Testis (tissue), 3 donors: Measurements from ENCODE around the gene ELFN1. TPM values are rescaled to one million over a fixed set of nuclear protein-coding genes. Genes with fewer than 3 reads are reported as not detected.

ENCODE experiments used
- DNase-seq: peaks from one replicate; pipeline ENCODE4 v3.0.0-alpha.2; 2019
- H3K27ac ChIP-seq, 2 donors: fragments of 200-600 bp; sonication (generic); one replicate each; pipeline ENCODE4 v1.5.1; 2019
- H3K27me3 ChIP-seq: fragments of 200-600 bp; sonication (generic); one replicate; pipeline ENCODE4 v1.5.1; 2019
- H3K36me3 ChIP-seq: fragments of 200-600 bp; sonication (generic); one replicate; pipeline ENCODE4 v1.5.1; 2017; ENCODE audit warnings: low read depth; ENCODE audit errors: missing control alignments
- H3K4me1 ChIP-seq: fragments of 200-600 bp; sonication (generic); one replicate; pipeline ENCODE4 v1.5.1; 2019
- H3K4me3 ChIP-seq, 2 donors: fragments of 200-600 bp; sonication (generic); one replicate each; pipeline ENCODE4 v1.5.1; 2017 to 2019
- H3K9me3 ChIP-seq: fragments of 200-600 bp; sonication (generic); one replicate; pipeline ENCODE4 v1.5.1; 2017
- CTCF ChIP-seq, 3 experiments: fragments of 450-650 bp in 2 of 3; fragments of 200-600 bp in 1 of 3; sonication (generic) in 1 of 3; IDR thresholded peaks; one replicate each; pipeline ENCODE4 v1.5.1; 2016 to 2019; ENCODE audit warnings: antibody characterized with exemption in 3 of 3, mild to moderate bottlenecking in 2 of 3, moderate library complexity in 1 of 3
- POLR2A ChIP-seq: fragments of 450-650 bp; IDR thresholded peaks from one replicate; pipeline ENCODE4 v1.6.1; 2017; ENCODE audit warnings: antibody characterized with exemption, mild to moderate bottlenecking, moderate library complexity
- WGBS, 2 donors: methylation state at CpG; one replicate each; pipeline ENCODE4 v1.1.5; 2018; 5-methylcytosine and 5-hydroxymethylcytosine counted together
- intact Hi-C: fragments of 100-400 bp; cut with DNase I; formaldehyde crosslinking; loops from one replicate; pipeline ENCODE4 v1.15.1; 2023; ENCODE audit warnings: low total_unique reads
- polyA plus RNA-seq: library from polyadenylated mRNA; stranded (reverse); fragments of 350-450 nt; fragmentation: Illumina TruSeq; extraction: RNeasy Lipid Tissue Mini Kit (QIAGEN cat#74804); gene quantifications from one replicate; pipeline ENCODE4 v1.2.3, GENCODE V29; 2014; ENCODE audit warnings: low read depth, low replicate concordance; ENCODE audit not compliant: insufficient read depth
- total RNA-seq, 2 donors: library from RNA; depleted of rRNA; stranded (reverse); fragments of >200 nt; gene quantifications; one replicate each; pipeline ENCODE4 v1.2.3, GENCODE V29; 2016

ELFN1 gene
- total and polyA plus RNA-seq, 3 donors from 2014 or later, result 2.3 to 3.2 (median 2.8) TPM

- Histone ChIP-seq H3K36me3 (no peaks in the 10 kb centered on the region), H3K27me3 (no peaks in the 10 kb centered on the region), H3K9me3 (no peaks in the 10 kb centered on the region), H3K4me3 (no peak overlapping the region), H3K27ac (no peak overlapping the region), H3K4me1 (peaks cover 12% of the 10 kb centered on the region)
- intact Hi-C loops, result no loop called here
- WGBS, 2 donors, result 73 to 79% methylated on average over 5 to 7 of the region's 7 CpGs
- DNase-seq, result no peak
- TF ChIP-seq CTCF (IDR thresholded peaks at IDR 0.05) (no peak), POLR2A (no peak)
These were observed 49.8 kb downstream of the ELFN1 start for GRCh38 chr7:1719913-1720312.

DNA sequence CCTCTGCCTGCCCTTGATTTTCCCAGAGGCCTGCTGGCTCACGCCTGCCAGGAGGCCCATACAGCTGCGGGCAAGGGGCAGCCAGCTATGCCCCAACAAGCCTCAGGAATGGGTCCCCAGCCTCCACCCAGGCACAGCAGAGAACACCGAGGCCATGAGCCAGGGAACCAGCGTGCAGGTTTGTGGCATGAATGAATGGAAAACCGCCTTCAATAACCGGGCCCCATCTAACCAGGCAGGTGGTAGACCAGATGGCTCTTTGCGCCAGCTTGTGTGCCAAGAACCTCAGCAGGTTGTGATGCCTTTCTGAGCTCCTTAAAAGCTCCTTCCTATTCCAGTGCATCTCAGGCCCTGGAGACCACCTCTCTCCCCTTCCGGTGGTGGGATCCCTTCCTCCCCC lies 50.2 kb downstream of the ELFN1 start:
- Histone ChIP-seq H3K4me3 (no peak overlapping the region), H3K4me1 (peaks cover 12% of the 10 kb centered on the region), H3K27ac (no peak overlapping the region), H3K9me3 (no peaks in the 10 kb centered on the region), H3K36me3 (no peaks in the 10 kb centered on the region), H3K27me3 (no peaks in the 10 kb centered on the region)
- intact Hi-C loops, result no loop called here
- 82 to 94% methylated on average over 4 to 8 of the region's 8 CpGs for WGBS, 2 donors
- DNase-seq, result no peak
- no peak for TF ChIP-seq POLR2A
- no peak for TF ChIP-seq CTCF (IDR thresholded peaks at IDR 0.05)

DNA sequence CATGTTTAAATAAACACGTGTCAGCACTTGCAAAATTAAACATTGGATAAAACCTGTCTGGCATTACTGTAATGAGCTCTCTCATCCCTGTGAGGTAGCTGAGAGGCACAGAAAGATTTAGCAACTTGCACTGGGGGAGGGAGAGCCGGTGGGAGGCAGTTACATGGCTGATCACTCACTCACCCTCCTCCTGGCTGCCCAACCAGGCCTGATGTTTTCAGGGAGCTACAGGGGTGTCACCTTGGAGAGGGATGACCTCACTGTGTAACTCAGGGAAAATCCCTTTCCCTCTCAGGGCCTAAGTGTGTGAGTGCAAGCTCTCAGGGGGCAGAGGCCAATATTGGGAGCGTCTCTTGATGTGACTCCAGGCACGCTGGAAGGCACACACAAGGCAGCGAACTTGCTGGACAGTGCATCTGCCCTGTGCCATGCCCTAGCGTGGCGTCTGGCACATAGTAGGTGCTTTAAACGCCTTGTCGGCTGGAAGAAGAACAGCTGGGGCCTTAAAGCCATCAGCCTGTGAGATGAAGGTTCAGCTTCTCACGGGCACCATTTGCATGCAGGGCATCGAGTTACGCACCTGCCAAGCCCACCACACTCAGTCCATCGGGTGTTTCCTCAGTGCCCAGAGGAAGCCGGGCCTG lies 51.1 kb downstream of the ELFN1 start:
- no peak for TF ChIP-seq CTCF (IDR thresholded peaks at IDR 0.05)
- TF ChIP-seq POLR2A, result no peak
- Histone ChIP-seq H3K4me1 (peaks cover 11% of the 10 kb centered on the region), H3K9me3 (no peaks in the 10 kb centered on the region), H3K4me3 (no peak overlapping the region), H3K27ac (no peak overlapping the region), H3K27me3 (no peaks in the 10 kb centered on the region), H3K36me3 (no peaks in the 10 kb centered on the region)
- intact Hi-C loops, result no loop called here
- DNase-seq, result no peak
- WGBS, 2 donors, result 83 to 85% methylated on average over 13 to 14 of the region's 14 CpGs

- 96 to 97% methylated on average over 13 of the region's 13 CpGs for WGBS, 2 donors
- H3K36me3 ChIP-seq, result no peaks in the 10 kb centered on the region
These were observed 53.2 kb downstream of the ELFN1 start for GRCh38 chr7:1723254-1723653.

More at GRCh38 chr7:1723254-1723653, 53.2 kb downstream of the ELFN1 start:
- H3K27ac ChIP-seq, result no peak overlapping the region
- intact Hi-C loops, result no loop called here
- H3K27me3 ChIP-seq, result no peaks in the 10 kb centered on the region
- no peak overlapping the region for H3K4me3 ChIP-seq
- H3K4me1 ChIP-seq, result no peaks in the 10 kb centered on the region
- TF ChIP-seq CTCF (IDR thresholded peaks at IDR 0.05), result no peak
- no peak for TF ChIP-seq POLR2A
- DNase-seq, result no peak
- H3K9me3 ChIP-seq, result no peaks in the 10 kb centered on the region
